SU-DHL-6 (cell line): ENCODE results near the gene ATG4C.
"Not testable (repeated sequence)": the region's sequence is repeated elsewhere in the genome, so short reads cannot be mapped to it uniquely, and the experiment has no call there.

Source experiments
- H2AFZ ChIP-seq: fragments of 200-600 bp; sonication (generic); 2 replicates; pipeline ENCODE4 v1.6.1; 2014; ENCODE audit warnings: low read depth, mild to moderate bottlenecking, moderate library complexity, mixed read lengths, antibody characterized with exemption, low read length; ENCODE audit not compliant: severe bottlenecking
- H3F3A ChIP-seq: fragments of 200-600 bp; shearing (Covaris generic); 2 replicates; pipeline ENCODE4 v1.6.0; 2016; ENCODE audit warnings: antibody characterized with exemption, mild to moderate bottlenecking; ENCODE audit not compliant: insufficient read depth
- H3K27ac ChIP-seq: fragments of 200-600 bp; sonication (generic); 2 replicates; pipeline ENCODE4 v1.5.1; 2016; ENCODE audit warnings: low read depth, mild to moderate bottlenecking, low read length, moderate library complexity, mixed read lengths
- H3K27me3 ChIP-seq: fragments of 200-600 bp; sonication (generic), shearing (Covaris generic); 2 replicates; pipeline ENCODE4 v1.6.0; 2014; ENCODE audit warnings: mild to moderate bottlenecking, low read length
- H3K36me3 ChIP-seq: fragments of 200-600 bp; sonication (generic); 2 replicates; pipeline ENCODE4 v1.6.1; 2014; ENCODE audit warnings: mild to moderate bottlenecking, low read length, mixed read lengths
- H3K4me2 ChIP-seq: fragments of 300-600, 200-600 bp; shearing (Covaris generic), sonication (generic); 2 replicates; pipeline ENCODE4 v1.6.0; 2014; ENCODE audit warnings: low read length, low read depth, mild to moderate bottlenecking; ENCODE audit not compliant: poor library complexity, severe bottlenecking
- H3K4me3 ChIP-seq: fragments of 200-600 bp; sonication (generic); 2 replicates; pipeline ENCODE4 v1.5.1; 2014; ENCODE audit warnings: antibody characterized with exemption, low read length, mild to moderate bottlenecking, mixed read lengths; ENCODE audit not compliant: insufficient read depth, poor library complexity, severe bottlenecking
- H3K79me2 ChIP-seq: fragments of 200-600 bp; sonication (generic); 2 replicates; pipeline ENCODE4 v1.6.1; 2014; ENCODE audit warnings: mild to moderate bottlenecking, low read length, moderate library complexity; ENCODE audit not compliant: insufficient read depth
- H3K9ac ChIP-seq: fragments of 200-600 bp; sonication (generic); 2 replicates; pipeline ENCODE4 v1.7.0; 2014; ENCODE audit warnings: mild to moderate bottlenecking, low read length
- H3K9me2 ChIP-seq: fragments of 200-600 bp; sonication (generic); replicated peaks from 2 replicates; pipeline ENCODE4 v1.6.1; 2014; ENCODE audit warnings: low read length; ENCODE audit not compliant: insufficient read depth
- H3K9me3 ChIP-seq: fragments of 200-600 bp; sonication (generic); 2 replicates; pipeline ENCODE4 v1.6.1; 2014; ENCODE audit warnings: low read length, mixed read lengths; ENCODE audit not compliant: insufficient read depth
- H4K20me1 ChIP-seq: fragments of 200-600 bp; sonication (generic); 2 replicates; pipeline ENCODE4 v1.6.1; 2014; ENCODE audit warnings: low read depth, mild to moderate bottlenecking, antibody characterized with exemption, low read length, moderate library complexity, mixed read lengths
- EZH2phosphoT487 ChIP-seq: fragments of 200-600 bp; sonication (generic), shearing (Covaris generic); conservative IDR thresholded peaks from 2 replicates; pipeline ENCODE4 v1.6.1; 2018; ENCODE audit warnings: mild to moderate bottlenecking, antibody characterized with exemption, low read length, moderate library complexity, mixed read lengths
- TF ChIP-seq, protein P1 (sequence below): fragments of 200-600 bp; sonication (generic); IDR thresholded peaks from one replicate; pipeline ENCODE4 v1.5.1; 2017; ENCODE audit warnings: antibody characterized with exemption, mild to moderate bottlenecking, low read length, moderate library complexity; ENCODE audit not compliant: insufficient read depth, poor library complexity, severe bottlenecking

The ATG4C gene

DNA sequence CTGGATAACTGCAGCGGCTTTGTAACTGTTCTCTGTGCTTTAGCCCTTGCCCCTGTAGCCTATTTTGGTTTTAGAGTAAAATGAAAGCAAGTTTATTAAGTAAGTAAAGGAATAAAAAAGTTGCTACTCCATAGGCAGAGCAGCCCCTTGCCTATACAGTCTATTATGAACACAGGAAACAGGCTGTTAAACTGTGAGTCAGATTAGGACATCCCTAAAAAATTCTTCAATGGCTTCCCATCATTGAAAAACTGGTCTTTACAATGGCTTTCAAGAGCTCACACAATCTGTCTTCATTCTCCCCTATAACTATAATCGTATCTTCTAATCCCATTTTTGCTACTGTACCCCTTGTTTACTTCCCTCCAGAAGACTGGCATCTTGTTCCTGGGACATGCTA is 43.0 kb downstream of the ATG4C start:
- no peaks in the 10 kb centered on the region for H4K20me1 ChIP-seq

DNA sequence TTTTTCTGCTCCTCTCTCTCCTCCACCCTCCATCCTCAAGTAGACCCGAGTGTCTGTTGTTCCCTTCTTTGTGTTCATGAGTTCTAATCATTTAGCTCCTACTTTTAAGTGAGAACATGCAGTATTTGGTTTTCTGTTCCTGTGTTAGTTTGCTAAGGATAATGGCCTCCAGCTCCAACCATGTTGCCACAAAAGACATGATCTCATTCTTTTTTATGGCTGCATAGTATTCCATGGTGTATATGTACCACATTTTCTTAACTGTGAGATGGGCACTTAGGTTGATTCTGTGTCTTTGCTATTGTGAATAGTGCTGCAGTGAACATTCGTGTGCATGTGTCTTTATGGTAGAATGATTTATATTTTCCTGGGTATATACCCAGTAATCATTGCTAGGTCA is 43.9 kb downstream of the ATG4C start:
- H3K4me3 ChIP-seq, H3K4me2 ChIP-seq, H2AFZ ChIP-seq, H3K36me3 ChIP-seq, H3K9me2 ChIP-seq, H3K27me3 ChIP-seq, H3K79me2 ChIP-seq, H3F3A ChIP-seq, H4K20me1 ChIP-seq, H3K27ac ChIP-seq, H3K9me3 ChIP-seq, H3K9ac ChIP-seq: not testable (repeated sequence)

More for the DNA sequence above, 43.0 kb downstream of the ATG4C start:
- Histone ChIP-seq H3K9me2 (no peaks in the 10 kb centered on the region), H3K4me3 (no peak overlapping the region), H3K9ac (no peak overlapping the region), H3K27ac (no peak overlapping the region), H3K79me2 (no peaks in the 10 kb centered on the region), H3K4me2 (no peak overlapping the region), H3F3A (no peaks in the 10 kb centered on the region), H2AFZ (no peak overlapping the region), H3K36me3 (peaks cover 1% of the 10 kb centered on the region; the same call in 1 of the 2 replicates), H3K27me3 (no peaks in the 10 kb centered on the region), H3K9me3 (no peaks in the 10 kb centered on the region)
- no peak for TF ChIP-seq EZH2phosphoT487
- TF ChIP-seq, protein P1, sequence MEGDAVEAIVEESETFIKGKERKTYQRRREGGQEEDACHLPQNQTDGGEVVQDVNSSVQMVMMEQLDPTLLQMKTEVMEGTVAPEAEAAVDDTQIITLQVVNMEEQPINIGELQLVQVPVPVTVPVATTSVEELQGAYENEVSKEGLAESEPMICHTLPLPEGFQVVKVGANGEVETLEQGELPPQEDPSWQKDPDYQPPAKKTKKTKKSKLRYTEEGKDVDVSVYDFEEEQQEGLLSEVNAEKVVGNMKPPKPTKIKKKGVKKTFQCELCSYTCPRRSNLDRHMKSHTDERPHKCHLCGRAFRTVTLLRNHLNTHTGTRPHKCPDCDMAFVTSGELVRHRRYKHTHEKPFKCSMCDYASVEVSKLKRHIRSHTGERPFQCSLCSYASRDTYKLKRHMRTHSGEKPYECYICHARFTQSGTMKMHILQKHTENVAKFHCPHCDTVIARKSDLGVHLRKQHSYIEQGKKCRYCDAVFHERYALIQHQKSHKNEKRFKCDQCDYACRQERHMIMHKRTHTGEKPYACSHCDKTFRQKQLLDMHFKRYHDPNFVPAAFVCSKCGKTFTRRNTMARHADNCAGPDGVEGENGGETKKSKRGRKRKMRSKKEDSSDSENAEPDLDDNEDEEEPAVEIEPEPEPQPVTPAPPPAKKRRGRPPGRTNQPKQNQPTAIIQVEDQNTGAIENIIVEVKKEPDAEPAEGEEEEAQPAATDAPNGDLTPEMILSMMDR, result no peak

DNA sequence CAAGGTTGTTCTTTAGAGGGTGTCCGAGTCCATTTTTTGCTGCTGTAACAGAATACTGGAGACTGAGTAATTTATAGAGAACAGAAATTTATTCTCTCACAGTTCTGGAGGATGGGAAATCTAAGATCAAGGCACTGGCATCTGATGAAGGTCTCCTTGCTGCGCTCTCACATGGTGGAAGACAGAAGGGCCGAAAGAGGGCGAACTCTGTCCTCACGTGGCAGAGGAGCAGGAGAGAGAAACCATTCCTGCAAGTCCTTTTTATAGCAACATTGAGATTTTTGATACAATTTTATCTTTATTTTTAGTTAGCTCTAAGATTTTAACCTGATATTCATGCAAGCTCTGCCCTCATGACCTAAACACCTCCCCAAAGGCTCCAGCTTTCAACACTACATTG is 48.3 kb downstream of the ATG4C start:
- H3K4me2 ChIP-seq, result no peak overlapping the region
- no peaks in the 10 kb centered on the region for H3K9me3 ChIP-seq
- no peaks in the 10 kb centered on the region for H4K20me1 ChIP-seq
- no peak overlapping the region for H3K9ac ChIP-seq
- peaks cover 14% of the 10 kb centered on the region; the same call in 1 of the 2 replicates for H3K36me3 ChIP-seq
- no peak overlapping the region for H3K27ac ChIP-seq
- H3K27me3 ChIP-seq, result no peaks in the 10 kb centered on the region
- no peaks in the 10 kb centered on the region for H3F3A ChIP-seq
- no peaks in the 10 kb centered on the region for H3K79me2 ChIP-seq
- no peak for TF ChIP-seq EZH2phosphoT487
- TF ChIP-seq, protein P1, result no peak
- no peak overlapping the region for H2AFZ ChIP-seq
- no peaks in the 10 kb centered on the region for H3K9me2 ChIP-seq
- H3K4me3 ChIP-seq, result no peak overlapping the region

DNA sequence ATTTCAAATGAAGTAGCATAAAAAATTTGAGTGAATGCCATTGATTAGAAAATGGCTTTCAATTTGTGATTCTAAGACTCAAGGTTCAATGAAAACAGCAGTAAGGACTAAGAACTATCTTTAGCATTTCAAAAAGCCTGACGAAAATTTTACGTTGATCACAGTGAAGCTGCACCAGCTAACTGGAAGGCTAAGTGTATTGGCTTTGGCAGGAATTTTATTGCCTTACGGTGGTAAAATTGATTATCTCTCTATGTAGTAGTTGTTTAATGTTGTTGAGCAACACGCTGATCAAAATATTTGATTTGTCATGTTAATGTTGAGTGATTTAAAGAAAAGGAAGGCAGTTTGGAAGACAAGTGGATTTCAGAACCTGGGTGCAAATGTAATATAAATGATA is 49.6 kb downstream of the ATG4C start:
- no peak overlapping the region for H3K4me3 ChIP-seq
- no peaks in the 10 kb centered on the region for H3K9me3 ChIP-seq
- no peaks in the 10 kb centered on the region for H3K27me3 ChIP-seq
- no peak overlapping the region for H2AFZ ChIP-seq
- H3K4me2 ChIP-seq, result no peak overlapping the region
- H3K27ac ChIP-seq, result no peak overlapping the region
- no peaks in the 10 kb centered on the region for H3K9me2 ChIP-seq
- H3K36me3 ChIP-seq, result peaks cover 14% of the 10 kb centered on the region; the same call in 1 of the 2 replicates
- H3K79me2 ChIP-seq, result no peaks in the 10 kb centered on the region
- no peak overlapping the region for H3K9ac ChIP-seq
- TF ChIP-seq EZH2phosphoT487, result no peak
- TF ChIP-seq, protein P1, result no peak
- no peaks in the 10 kb centered on the region for H3F3A ChIP-seq
- no peaks in the 10 kb centered on the region for H4K20me1 ChIP-seq
